ENCODE measurements around the gene TUBB. TPM values are rescaled to one million over a fixed set of nuclear protein-coding genes. Genes with fewer than 3 reads are reported as not detected.

Gene TUBB
- total and polyA plus RNA-seq, 8 donors, result 67.5 to 223 (median 137) TPM

DNA sequence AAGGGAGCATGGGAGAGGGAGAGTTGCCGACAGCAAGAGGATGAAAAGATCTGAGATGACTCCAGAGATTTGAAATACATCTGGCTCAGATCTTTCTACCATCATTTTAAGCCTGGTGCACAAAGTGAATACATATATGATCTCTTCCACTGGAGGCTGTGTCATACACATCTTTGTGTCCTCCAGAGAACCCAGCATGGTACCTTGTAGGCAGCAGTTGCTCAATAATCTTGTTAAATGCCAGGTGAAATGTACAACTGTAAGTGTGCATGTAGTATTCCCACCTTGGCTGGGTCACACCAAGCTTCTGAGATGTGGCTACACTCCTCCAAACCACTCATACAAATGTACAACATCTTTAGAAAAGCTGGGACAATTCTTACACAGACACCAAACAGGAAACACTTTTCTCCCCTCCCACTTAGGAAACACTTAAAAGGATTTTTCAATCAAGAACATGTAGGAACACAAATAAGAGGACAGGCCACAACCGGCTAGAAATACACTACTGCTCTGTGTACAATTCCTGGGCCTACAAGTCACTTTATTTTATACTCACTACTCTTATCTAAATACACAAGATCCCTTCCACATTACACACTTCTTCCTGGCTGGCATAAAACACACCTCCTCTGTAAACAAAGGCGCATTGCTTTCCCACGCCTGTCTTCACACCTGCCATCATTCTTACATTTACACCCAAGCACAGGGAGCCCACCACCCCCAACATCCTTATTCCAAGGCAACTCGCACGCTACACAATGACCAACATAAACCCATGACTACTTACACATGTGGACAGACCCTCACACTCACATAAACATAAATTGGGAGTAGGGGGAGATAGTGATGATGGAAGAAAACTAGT is 28.0 kb downstream of the TUBB start:
- DNase-seq, result peak; percentile 50 to 74
- WGBS, 5 donors, result 36 to 50% (median 44%) methylated on average over 6 of the region's 6 CpGs
- peak overlapping the region; percentile 82 to 96 (median 92) for H3K27ac ChIP-seq

DNA sequence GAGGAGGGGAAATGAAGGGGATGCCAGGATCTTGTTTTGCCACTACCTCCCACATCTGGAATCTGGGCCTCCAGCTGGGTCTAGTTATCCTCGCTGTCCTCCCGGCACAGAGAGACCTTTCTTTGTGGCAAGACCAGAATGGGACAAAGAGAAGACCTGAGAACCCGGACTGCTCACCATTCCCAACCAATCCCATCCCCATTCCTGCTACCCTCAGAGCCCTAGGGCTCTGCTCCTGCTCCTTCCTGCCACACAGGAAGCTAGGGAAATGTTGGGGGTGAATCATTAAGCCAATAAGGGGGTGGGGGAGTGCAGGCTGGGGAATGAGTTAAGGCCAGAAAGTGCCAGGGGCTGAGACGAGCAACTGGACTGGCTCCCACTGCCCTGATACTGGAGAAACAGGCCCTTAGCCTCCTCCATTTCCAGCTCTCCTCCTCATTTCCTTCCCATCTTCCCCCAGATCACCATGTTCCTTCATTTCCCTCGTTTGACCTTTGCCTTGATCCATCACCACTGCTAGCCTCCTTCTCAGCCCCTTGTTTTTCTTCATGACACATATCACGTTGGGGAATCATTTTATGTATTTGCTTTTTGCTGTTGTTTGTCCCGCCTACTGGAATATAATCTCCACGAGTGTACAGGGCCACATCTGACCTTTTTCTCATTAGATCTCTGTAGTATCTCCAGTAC is 28.8 kb downstream of the TUBB start:
- Histone ChIP-seq H3K27me3 (no peaks in the 10 kb centered on the region), H3K27ac (peak overlapping the region; percentile 82 to 96 (median 92)), H3K4me1 (peaks cover 37 to 84% (median 75%) of the 10 kb centered on the region in 4 donors), H3K4me3 (peak overlapping the region in 1 of 4 donors; percentile 4), H3K9me3 (no peaks in the 10 kb centered on the region), H3K36me3 (no peaks in the 10 kb centered on the region)
- intact Hi-C loops (cut with DNase I; ENCODE audit: low total_unique reads), result loop anchor here (10.0 kb wide), 1 partner anchor 76 kb away; no protein-coding TSS in a partner anchor
- peak in 1 of 2 donors; percentile 39 for DNase-seq
- 45 to 57% (median 49%) methylated on average over 8 of the region's 8 CpGs for WGBS, 5 donors
- TF ChIP-seq POLR2A (IDR thresholded peaks at IDR 0.05) (no peak), EP300 (IDR thresholded peaks at IDR 0.05) (no peak), POLR2AphosphoS5 (IDR thresholded peaks at IDR 0.05) (no peak)
- TF ChIP-seq, protein P1, sequence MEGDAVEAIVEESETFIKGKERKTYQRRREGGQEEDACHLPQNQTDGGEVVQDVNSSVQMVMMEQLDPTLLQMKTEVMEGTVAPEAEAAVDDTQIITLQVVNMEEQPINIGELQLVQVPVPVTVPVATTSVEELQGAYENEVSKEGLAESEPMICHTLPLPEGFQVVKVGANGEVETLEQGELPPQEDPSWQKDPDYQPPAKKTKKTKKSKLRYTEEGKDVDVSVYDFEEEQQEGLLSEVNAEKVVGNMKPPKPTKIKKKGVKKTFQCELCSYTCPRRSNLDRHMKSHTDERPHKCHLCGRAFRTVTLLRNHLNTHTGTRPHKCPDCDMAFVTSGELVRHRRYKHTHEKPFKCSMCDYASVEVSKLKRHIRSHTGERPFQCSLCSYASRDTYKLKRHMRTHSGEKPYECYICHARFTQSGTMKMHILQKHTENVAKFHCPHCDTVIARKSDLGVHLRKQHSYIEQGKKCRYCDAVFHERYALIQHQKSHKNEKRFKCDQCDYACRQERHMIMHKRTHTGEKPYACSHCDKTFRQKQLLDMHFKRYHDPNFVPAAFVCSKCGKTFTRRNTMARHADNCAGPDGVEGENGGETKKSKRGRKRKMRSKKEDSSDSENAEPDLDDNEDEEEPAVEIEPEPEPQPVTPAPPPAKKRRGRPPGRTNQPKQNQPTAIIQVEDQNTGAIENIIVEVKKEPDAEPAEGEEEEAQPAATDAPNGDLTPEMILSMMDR (IDR thresholded peaks at IDR 0.05), result no peak

More for the DNA sequence above, 28.0 kb downstream of the TUBB start:
- Histone ChIP-seq H3K4me1 (peaks cover 37 to 87% (median 74%) of the 10 kb centered on the region in 4 donors), H3K4me3 (peak overlapping the region in 1 of 4 donors; percentile 4), H3K27me3 (no peaks in the 10 kb centered on the region), H3K9me3 (no peaks in the 10 kb centered on the region), H3K36me3 (no peaks in the 10 kb centered on the region)
- intact Hi-C loops (cut with DNase I; ENCODE audit: low total_unique reads), result loop anchor here (10.0 kb wide), 1 partner anchor 77 kb away; no protein-coding TSS in a partner anchor
- TF ChIP-seq POLR2AphosphoS5 (IDR thresholded peaks at IDR 0.05) (peak in 2 of 3 donors; percentile 72 to 74), EP300 (IDR thresholded peaks at IDR 0.05) (no peak), POLR2A (IDR thresholded peaks at IDR 0.05) (no peak)
- TF ChIP-seq, protein P1 (IDR thresholded peaks at IDR 0.05), result no peak

GRCh38 chr6:30749554-30750378 is 29.6 kb downstream of the TUBB start:
- H3K4me1 ChIP-seq, result peaks cover 35 to 81% (median 69%) of the 10 kb centered on the region in 4 donors
- DNase-seq, result peak; percentile 84 to 92
- no peak for TF ChIP-seq POLR2A (IDR thresholded peaks at IDR 0.05)
- TF ChIP-seq POLR2AphosphoS5 (IDR thresholded peaks at IDR 0.05), result peak in 1 of 3 donors; percentile 75
- no peaks in the 10 kb centered on the region for H3K9me3 ChIP-seq
- no peak overlapping the region for H3K4me3 ChIP-seq
- intact Hi-C loops (cut with DNase I; ENCODE audit: low total_unique reads), result loop anchor here (10.0 kb wide), 1 partner anchor 75 kb away; no protein-coding TSS in a partner anchor
- H3K36me3 ChIP-seq, result no peaks in the 10 kb centered on the region
- H3K27me3 ChIP-seq, result no peaks in the 10 kb centered on the region
- 38 to 69% (median 52%) methylated on average over 12 of the region's 12 CpGs for WGBS, 5 donors
- H3K27ac ChIP-seq, result peak overlapping the region; percentile 82 to 96 (median 92)

GRCh38 chr6:30750379-30750668 is 30.2 kb downstream of the TUBB start:
- intact Hi-C loops (cut with DNase I; ENCODE audit: low total_unique reads), result no loop called here
- H3K4me3 ChIP-seq, result no peak overlapping the region
- no peak for DNase-seq
- no peaks in the 10 kb centered on the region for H3K36me3 ChIP-seq
- H3K4me1 ChIP-seq, result peaks cover 33 to 75% (median 63%) of the 10 kb centered on the region in 4 donors
- TF ChIP-seq, protein P1 (IDR thresholded peaks at IDR 0.05), result no peak
- TF ChIP-seq EP300 (IDR thresholded peaks at IDR 0.05), result no peak
- no peak for TF ChIP-seq POLR2A (IDR thresholded peaks at IDR 0.05)
- no peak for TF ChIP-seq POLR2AphosphoS5 (IDR thresholded peaks at IDR 0.05)
- H3K27me3 ChIP-seq, result no peaks in the 10 kb centered on the region
- H3K9me3 ChIP-seq, result no peaks in the 10 kb centered on the region
- H3K27ac ChIP-seq, result peak overlapping the region; percentile 80 to 96 (median 91)

Data from stomach (tissue), 9 donors.